ENCODE results near the gene TUBG1. TPM values are rescaled to one million over a fixed set of nuclear protein-coding genes. Genes with fewer than 3 reads are reported as not detected.

Gene TUBG1
- 104 and 106 TPM in 2 replicates for total RNA-seq

DNA sequence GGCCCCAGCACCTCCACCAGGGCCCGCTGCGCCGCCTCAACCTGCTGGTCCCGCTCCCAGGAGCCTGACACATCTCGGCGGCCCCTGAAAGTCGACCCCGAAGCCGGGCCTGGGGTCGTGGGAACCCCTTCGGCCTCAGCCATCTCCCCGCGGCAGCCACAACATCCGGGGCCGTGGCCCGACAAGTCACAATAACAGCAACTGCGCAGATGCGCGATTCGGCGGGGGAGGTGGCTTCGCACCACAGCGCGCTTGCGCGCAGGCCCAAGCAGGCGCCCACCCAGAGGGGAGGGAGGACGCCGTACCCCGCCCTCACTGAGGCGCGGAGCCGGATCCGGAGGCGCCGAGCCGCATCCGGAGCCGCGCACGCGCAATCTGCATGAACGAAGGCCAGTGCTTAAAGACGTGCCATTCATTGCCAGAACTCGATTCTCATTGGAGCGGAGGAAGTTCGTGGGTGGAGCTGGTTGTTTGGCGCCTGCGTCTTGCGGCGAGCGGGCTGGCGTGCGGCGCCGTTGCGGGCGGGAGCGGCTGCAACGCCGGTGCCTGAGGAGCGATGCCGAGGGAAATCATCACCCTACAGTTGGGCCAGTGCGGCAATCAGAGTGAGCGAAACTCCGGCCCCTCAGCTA lies at the start of gene TUBG1, which contains the start of gene RETREG3:
Gene TUBG1 (plus strand): TSS at position 502 of the 632 bp plus-strand sequence. CDS start 55 bp downstream, at position 557.
Gene RETREG3 (minus strand): TSS at position 193 of the 632 bp plus-strand sequence. CDS start 50 bp downstream, at position 143.

DNA sequence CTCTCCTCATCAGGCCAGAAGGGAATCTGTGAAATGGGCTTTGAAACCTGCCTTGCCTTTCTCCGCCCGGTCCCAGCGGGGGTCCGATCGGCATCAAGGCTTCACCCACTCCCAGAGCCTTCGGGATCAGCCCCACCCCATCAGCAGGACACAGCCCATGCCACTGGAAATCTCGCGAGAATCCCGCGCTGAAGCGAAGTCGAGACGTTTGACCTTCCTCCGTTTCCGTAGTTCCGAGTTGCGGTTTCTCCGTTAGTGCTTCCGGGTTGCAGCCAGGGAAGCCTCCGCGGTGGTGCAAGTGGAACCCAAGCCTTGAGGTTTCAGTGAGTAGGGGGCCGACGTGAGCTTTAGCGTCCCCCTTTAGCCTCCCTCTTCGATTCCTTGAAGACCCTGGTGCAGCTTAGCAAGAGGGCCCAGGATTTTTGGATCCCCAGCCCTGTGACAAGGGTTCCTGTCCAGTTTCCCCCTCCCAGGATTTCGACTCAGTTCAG lies 47.5 kb upstream of the TUBG1 start, which contains the start of gene COASY:
Gene COASY (plus strand): TSS at position 252 of the 491 bp plus-strand sequence. CDS start 475 bp downstream, outside the sequence.

DNA sequence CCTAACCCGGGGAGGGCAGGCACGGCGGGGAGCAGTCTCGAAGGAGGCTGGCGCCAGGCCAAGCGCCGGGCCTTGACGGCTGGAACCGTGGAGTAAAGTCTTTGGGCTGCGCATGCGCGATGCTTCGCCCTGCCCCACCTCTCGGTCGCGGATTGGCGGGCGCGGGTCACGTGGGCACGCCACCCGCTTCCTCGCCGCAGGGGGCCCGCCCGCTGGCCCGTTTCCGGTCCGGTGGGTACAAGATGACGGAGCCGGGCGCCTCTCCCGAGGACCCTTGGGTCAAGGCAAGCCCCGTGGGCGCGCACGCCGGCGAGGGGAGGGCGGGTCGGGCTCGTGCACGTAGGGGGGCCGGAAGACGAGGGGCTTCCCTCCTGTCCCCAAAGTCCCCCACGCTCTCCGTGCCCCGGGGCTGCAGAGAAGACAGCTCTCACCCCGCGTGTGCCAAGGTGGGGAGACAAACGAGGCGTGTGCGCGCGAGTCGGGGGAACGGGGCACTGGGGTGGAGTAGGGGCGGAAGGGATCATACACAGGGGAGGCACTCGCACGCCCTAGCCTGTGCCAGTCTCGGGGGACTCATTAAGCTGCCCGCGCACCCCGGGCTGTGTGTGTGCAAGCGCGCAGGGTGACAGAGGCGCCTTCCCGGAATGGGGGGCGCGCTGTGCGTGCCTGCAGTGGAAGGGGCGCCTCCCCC lies 42.5 kb upstream of the TUBG1 start, which contains the start of gene MLX:
Gene MLX (plus strand): TSS at position 218 of the 691 bp plus-strand sequence. CDS start 25 bp downstream, at position 243.

DNA sequence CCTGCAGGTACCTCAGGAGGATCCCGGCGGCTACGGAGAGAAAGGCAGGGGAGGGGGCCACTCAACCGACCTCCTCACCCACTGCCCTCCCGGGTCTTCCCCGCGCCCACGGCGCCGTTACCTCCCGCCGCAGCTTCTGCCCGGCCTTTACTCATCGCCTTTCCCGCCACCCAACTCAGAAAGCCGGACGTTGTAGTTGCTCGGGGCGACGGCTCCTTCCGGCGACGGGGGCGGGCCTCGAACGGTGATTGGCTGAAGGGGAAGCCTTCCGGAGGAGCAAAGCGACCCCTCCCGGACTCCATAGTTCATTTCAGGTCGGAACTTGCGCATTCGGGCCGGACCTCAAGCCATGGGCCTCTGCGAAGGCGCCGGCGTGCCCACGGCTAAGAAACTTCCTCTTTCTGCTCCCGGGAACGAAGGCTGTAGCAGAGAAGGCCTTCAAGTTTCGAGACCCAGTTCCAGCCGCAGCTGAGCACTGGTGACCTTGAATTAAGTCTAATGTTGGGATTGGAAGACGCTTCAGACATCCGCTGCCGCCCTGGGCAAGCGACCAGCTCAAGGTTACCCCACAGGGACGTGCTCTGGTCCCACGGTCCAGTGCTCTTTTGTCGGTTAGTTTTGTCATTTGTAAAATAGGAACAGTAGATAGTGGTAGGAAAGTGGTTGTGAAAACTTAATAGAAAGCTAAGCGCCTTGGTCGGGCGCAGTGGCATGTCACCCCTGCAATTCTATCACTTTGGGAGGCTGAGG lies 31.8 kb upstream of the TUBG1 start, which contains the start of gene PSMC3IP:
Gene PSMC3IP (minus strand): TSS at position 198 of the 750 bp plus-strand sequence. CDS start 43 bp downstream, at position 155.

GRCh38 chr17:42659079-42659931 lies 49.8 kb downstream of the TUBG1 start, which contains the start of gene TUBG2:
Gene TUBG2 (plus strand): TSS chr17:42659284. CDS start chr17:42659504, 220 bp downstream.

Other genes starting within 250 kb of the TUBG1 start
- 82.8 and 83.5 TPM in 2 replicates for gene STAT3, start 221.2 kb upstream of the TUBG1 start, total RNA-seq
- 888 and 904 TPM in 2 replicates for gene CAVIN1, start 186.4 kb upstream of the TUBG1 start, total RNA-seq
- 17.9 and 22.9 TPM in 2 replicates for gene ATP6V0A1, start 150.8 kb upstream of the TUBG1 start, total RNA-seq
- 44.9 and 56.5 TPM in 2 replicates for gene NAGLU, start 73.4 kb upstream of the TUBG1 start, total RNA-seq
- gene HSD17B1, start 56.8 kb upstream of the TUBG1 start, total RNA-seq: 0.05 TPM in 1 of 2 replicates, not detected in the other
- gene COASY, start 47.5 kb upstream of the TUBG1 start, total RNA-seq: 36.2 and 46.4 TPM in 2 replicates
- 31.0 and 33.3 TPM in 2 replicates for gene MLX, start 42.6 kb upstream of the TUBG1 start, total RNA-seq
- gene PSMC3IP, start 32.0 kb upstream of the TUBG1 start, total RNA-seq: 13.1 and 13.2 TPM in 2 replicates
- gene RETREG3, start 309 bp upstream of the TUBG1 start, total RNA-seq: 30.9 and 34.6 TPM in 2 replicates
- 2.6 and 6.4 TPM in 2 replicates for gene TUBG2, start 49.6 kb downstream of the TUBG1 start, total RNA-seq
- gene PLEKHH3, start 67.3 kb downstream of the TUBG1 start, total RNA-seq: 9.1 and 10.4 TPM in 2 replicates
- 2.9 and 9.1 TPM in 2 replicates for gene CCR10, start 72.2 kb downstream of the TUBG1 start, total RNA-seq
- 38.2 and 40.8 TPM in 2 replicates for gene CNTNAP1, start 72.8 kb downstream of the TUBG1 start, total RNA-seq
- 9.0 and 13.3 TPM in 2 replicates for gene EZH1, start 135.4 kb downstream of the TUBG1 start, total RNA-seq
- gene RAMP2, start 151.5 kb downstream of the TUBG1 start, total RNA-seq: 9.6 and 14.4 TPM in 2 replicates
- gene VPS25, start 163.8 kb downstream of the TUBG1 start, total RNA-seq: 70.7 and 88.0 TPM in 2 replicates
- 2.9 and 3.7 TPM in 2 replicates for gene WNK4, start 170.9 kb downstream of the TUBG1 start, total RNA-seq
- 85.2 and 103 TPM in 2 replicates for gene COA3, start 189.0 kb downstream of the TUBG1 start, total RNA-seq
- gene CNTD1, start 189.2 kb downstream of the TUBG1 start, total RNA-seq: not detected in 2 replicates
- gene BECN1, start 214.6 kb downstream of the TUBG1 start, total RNA-seq: 97.8 and 99.6 TPM in 2 replicates
- gene PSME3, start 223.7 kb downstream of the TUBG1 start, total RNA-seq: 119 and 146 TPM in 2 replicates
- gene AOC2, start 234.9 kb downstream of the TUBG1 start, total RNA-seq: 0.20 and 0.27 TPM in 2 replicates
- 0.40 TPM in 1 of 2 replicates, not detected in the other for gene AOC3, start 241.5 kb downstream of the TUBG1 start, total RNA-seq

Data from mammary microvascular endothelial cell (primary cell).